WI38 (cell line): ENCODE data around the gene TRIM25.

Experiments
- H3K4me3 ChIP-seq: 2 replicates; pipeline ENCODE4 v1.5.1; 2011; ENCODE audit warnings: low read depth, mild to moderate bottlenecking, control low read depth, low read length
- CTCF ChIP-seq: IDR thresholded peaks from 2 replicates; pipeline ENCODE4 v1.5.1; 2012; ENCODE audit warnings: low read depth, mild to moderate bottlenecking, control low read depth, low read length

The TRIM25 gene

DNA sequence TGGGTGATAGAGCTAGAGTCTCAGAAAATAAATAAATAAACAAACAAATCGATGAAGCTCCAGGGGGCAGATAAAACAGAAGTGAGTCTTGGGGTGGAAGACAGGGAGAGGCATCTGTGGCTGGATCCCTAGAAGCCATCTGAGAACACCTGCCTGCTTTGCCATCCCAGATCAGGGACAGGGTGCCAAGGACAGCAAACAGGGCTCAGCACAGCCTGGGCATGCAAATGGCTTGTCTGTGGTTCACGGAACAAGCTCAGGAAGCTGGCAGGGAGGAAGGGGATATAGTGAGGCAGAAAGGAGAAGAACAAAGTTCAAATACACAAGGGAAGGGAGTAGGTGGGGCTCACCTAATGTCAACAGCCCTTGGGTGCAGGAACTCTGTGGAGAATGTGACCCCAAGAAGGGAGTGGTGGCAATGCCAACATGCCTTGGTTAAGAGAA lies 27.5 kb downstream of the TRIM25 start:
- TF ChIP-seq CTCF = no peak
- H3K4me3 ChIP-seq = no peak overlapping the region

GRCh38 chr17:56885312-56885657 lies 28.6 kb downstream of the TRIM25 start:
- no peak for TF ChIP-seq CTCF
- H3K4me3 ChIP-seq = no peak overlapping the region

DNA sequence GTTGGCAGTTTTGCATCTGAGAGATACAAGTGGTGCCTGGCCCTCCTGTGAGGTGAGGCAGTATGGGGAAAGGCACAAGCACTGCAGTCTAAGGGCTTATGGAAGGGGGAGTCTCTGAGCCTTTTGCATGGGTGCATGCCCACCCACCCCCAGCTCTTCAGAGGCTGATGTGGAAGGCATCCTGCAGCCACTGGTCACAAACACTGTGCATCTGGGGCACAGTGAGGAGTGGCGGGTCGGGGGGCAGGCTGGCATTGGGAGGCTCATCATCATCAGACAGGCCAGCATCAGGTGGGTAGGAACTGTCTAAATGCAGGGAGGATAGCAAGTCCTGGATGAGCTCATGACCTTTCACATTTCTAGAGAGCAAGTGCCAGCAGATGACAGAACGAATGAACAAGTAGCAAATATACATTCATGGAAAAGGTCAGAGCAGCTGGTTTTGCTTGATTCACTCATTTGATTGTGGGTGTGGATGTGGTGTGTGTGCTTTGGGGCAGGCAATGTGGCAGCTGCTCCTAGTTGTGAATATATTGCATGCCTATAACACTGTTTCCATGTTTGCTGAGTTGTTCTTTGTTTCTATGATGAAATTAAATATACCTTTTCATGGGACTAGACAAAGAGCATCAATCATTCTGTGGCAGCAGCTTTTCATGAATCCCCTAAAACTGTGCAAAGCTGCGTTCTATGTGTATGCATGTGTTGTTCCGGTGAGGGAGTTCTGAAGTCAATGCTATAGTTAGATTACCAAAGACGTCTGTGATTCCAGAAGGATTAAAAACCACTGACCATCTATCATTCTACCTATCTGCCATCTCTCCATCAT lies 29.2 kb downstream of the TRIM25 start:
- no peak for TF ChIP-seq CTCF

DNA sequence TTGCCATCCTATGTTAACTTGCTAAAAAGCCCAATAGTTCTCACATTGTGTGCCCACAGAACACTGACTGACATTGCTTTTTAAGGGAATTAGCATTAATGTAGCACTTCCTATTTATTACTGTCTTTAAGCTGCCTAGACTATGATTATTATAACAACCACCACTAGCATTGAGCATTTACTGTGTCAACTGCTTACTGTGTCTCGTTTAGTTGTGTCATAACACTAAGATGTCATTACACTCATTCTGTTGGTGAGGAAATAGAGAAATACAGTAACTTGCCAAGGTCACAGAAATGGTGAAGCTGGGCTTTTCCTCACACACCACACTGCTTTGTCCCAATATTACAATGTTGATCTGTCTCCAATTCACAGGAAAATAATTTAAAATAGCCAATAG lies 30.2 kb downstream of the TRIM25 start:
- TF ChIP-seq CTCF = no peak

More for the DNA sequence above, 29.2 kb downstream of the TRIM25 start:
- no peak overlapping the region for H3K4me3 ChIP-seq

GRCh38 chr17:56881685-56882295 lies 32.1 kb downstream of the TRIM25 start:
- H3K4me3 ChIP-seq = no peak overlapping the region
- no peak for TF ChIP-seq CTCF

More for the DNA sequence above, 30.2 kb downstream of the TRIM25 start:
- H3K4me3 ChIP-seq = no peak overlapping the region

GRCh38 chr17:56880571-56880970 lies 33.3 kb downstream of the TRIM25 start:
- no peak for TF ChIP-seq CTCF
- no peak overlapping the region for H3K4me3 ChIP-seq

DNA sequence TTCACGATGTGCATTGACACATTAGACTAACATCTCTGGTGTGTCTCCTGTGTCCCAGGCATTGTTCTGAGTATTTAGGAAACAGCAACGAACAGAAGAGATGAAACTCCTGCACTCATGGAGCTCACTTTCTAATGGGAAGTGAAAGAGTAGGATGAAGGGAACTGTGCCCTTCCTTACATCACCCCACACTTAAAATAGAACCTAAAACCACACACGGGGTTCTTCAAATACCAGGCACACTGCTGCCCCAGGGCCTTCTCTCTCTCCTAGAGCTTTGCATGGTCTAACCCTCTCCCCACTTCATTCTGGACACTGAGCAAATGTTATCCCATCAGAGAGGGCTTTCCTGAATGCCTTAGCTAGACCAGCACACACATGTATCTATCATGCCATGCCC lies 33.7 kb downstream of the TRIM25 start:
- no peak for TF ChIP-seq CTCF
- H3K4me3 ChIP-seq = no peak overlapping the region
